Measurements from ENCODE around the gene KBTBD13.

- TF ChIP-seq CTCF (conservative IDR thresholded peaks at IDR 0.05; ENCODE audit: low read depth in 2 of 2) (no peak), REST (IDR thresholded peaks at IDR 0.05; ENCODE audit: unreplicated experiment) (no peak), EZH2 (IDR thresholded peaks at IDR 0.05; ENCODE audit: low read depth, unreplicated experiment) (no peak), ZNF462 (CRISPR knock-in tag; IDR thresholded peaks at IDR 0.05) (no peak), EZH2phosphoT487 (IDR thresholded peaks at IDR 0.05; ENCODE audit: unreplicated experiment) (no peak), ETS1 (IDR thresholded peaks at IDR 0.05) (no peak), NANOG (IDR thresholded peaks at IDR 0.05; ENCODE audit: borderline replicate concordance) (no peak), CREB1 (CRISPR knock-in tag; IDR thresholded peaks at IDR 0.05; ENCODE audit: low read depth) (no peak), POLR2AphosphoS5 (IDR thresholded peaks at IDR 0.05; ENCODE audit: low read depth) (no peak), STAT1 (IDR thresholded peaks at IDR 0.05; ENCODE audit: unreplicated experiment) (no peak), ZNF331 (CRISPR knock-in tag; IDR thresholded peaks at IDR 0.05; ENCODE audit: low read depth) (no peak), ZNF114 (CRISPR knock-in tag; IDR thresholded peaks at IDR 0.05) (no peak), JUNB (IDR thresholded peaks at IDR 0.05; ENCODE audit: unreplicated experiment) (no peak)
Observed at GRCh38 chr15:65034719-65035118, 41.8 kb upstream of the KBTBD13 start.
